CD4-positive, alpha-beta T cell treated with Interleukin-12 subunit alpha and Interleukin-12 subunit beta, for 1 hour (primary cell): Measurements from ENCODE around the gene PNMA6E.

ENCODE experiments used
- DNase-seq: peaks from one replicate; pipeline ENCODE4 v3.0.0-alpha.2; 2020

PNMA6E gene

GRCh38 chrX:153347530-153347929 is 53.6 kb downstream of the PNMA6E start:
- DNase-seq, result no peak
